ENCODE measurements around the gene IRAK2. TPM values are rescaled to one million over a fixed set of nuclear protein-coding genes. Genes with fewer than 3 reads are reported as not detected.

IRAK2 gene
- total RNA-seq, 4 donors from 2014 or later = 3.6 to 13.6 (median 7.4) TPM

DNA sequence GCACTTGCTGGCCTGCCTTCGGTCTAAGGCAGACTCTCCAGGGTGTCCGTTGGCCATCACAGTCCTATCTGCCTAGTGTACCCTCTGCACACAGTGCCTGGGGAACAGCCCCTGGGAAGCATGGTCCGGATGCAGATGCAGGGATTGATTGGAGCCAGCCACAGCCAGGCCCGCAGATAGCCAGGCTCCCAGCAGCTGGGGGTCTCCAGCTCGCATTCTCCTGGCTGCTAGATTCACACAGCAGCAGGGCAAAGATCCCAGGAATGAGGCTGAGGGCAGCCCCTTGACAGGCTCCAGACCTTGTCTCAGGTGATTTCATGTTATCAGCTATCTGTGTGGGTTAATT, 41.4 kb downstream of the IRAK2 start:
- Histone ChIP-seq H3K27me3 (no peaks in the 10 kb centered on the region), H3K4me1 (peaks cover 21% of the 10 kb centered on the region), H3K4me3 (no peak overlapping the region), H3K36me3 (peaks cover 3% of the 10 kb centered on the region), H3K9me3 (no peaks in the 10 kb centered on the region), H3K27ac (no peak overlapping the region)
- whole genome bisulfite sequencing = 86% methylated on average over 5 of the region's 5 CpGs
- no peak for TF ChIP-seq CTCF (IDR thresholded peaks at IDR 0.05)
- TF ChIP-seq POLR2AphosphoS5 (IDR thresholded peaks at IDR 0.05) = no peak
- TF ChIP-seq EP300 (IDR thresholded peaks at IDR 0.05) = no peak
- no peak for TF ChIP-seq POLR2A (IDR thresholded peaks at IDR 0.05)
- no peak for DNase-seq (ENCODE audit: low spot score in 2 of 2)

DNA sequence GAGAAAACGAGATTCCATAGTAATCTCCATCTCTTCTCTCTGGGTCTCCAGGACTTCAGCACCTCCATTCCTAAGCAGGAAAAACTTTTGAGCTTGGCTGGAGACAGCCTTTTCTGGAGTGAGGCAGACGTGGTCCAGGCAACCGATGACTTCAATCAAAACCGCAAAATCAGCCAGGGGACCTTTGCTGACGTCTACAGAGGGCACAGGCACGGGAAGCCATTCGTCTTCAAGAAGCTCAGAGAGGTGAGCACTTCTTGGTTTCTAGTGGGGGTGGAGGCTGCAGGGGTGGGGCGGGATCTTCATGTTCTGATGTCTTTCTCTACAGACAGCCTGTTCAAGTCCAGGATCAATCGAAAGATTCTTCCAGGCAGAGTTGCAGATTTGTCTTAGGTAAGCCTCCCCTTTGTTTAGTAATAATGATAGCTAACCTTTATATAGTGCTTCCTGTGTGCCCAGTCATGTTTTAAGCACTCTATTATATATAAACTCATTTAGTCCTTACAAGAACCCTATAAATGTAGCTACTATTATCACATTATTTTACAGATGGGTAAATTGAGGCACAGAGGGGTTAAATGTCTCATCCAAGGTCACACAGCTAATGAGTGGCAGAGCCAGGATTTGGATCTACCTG, 48.6 kb downstream of the IRAK2 start:
- H3K4me3 ChIP-seq = no peak overlapping the region
- no peaks in the 10 kb centered on the region for H3K9me3 ChIP-seq
- H3K36me3 ChIP-seq = peaks cover 5% of the 10 kb centered on the region
- DNase-seq (ENCODE audit: low spot score in 2 of 2) = no peak
- no peaks in the 10 kb centered on the region for H3K27me3 ChIP-seq
- no peak for TF ChIP-seq CTCF (IDR thresholded peaks at IDR 0.05)
- TF ChIP-seq POLR2A (IDR thresholded peaks at IDR 0.05) = no peak
- H3K27ac ChIP-seq = no peak overlapping the region
- 83% methylated on average over 9 of the region's 9 CpGs for WGBS
- no peaks in the 10 kb centered on the region for H3K4me1 ChIP-seq

- H3K4me1 ChIP-seq = no peaks in the 10 kb centered on the region
- 90% methylated on average over 6 of the region's 6 CpGs for WGBS
- no peaks in the 10 kb centered on the region for H3K9me3 ChIP-seq
- peaks cover 5% of the 10 kb centered on the region for H3K36me3 ChIP-seq
- no peaks in the 10 kb centered on the region for H3K27me3 ChIP-seq
- H3K27ac ChIP-seq = no peak overlapping the region
- TF ChIP-seq CTCF (IDR thresholded peaks at IDR 0.05) (no peak), EP300 (IDR thresholded peaks at IDR 0.05) (no peak), POLR2AphosphoS5 (IDR thresholded peaks at IDR 0.05) (no peak), POLR2A (IDR thresholded peaks at IDR 0.05) (no peak)
- DNase-seq (ENCODE audit: low spot score in 2 of 2) = no peak
- H3K4me3 ChIP-seq = no peak overlapping the region
Measured at GRCh38 chr3:10215578-10216368, 51.1 kb downstream of the IRAK2 start.

- Histone ChIP-seq H3K36me3 (peaks cover 5% of the 10 kb centered on the region), H3K27ac (no peak overlapping the region), H3K4me3 (no peak overlapping the region), H3K4me1 (no peaks in the 10 kb centered on the region), H3K27me3 (no peaks in the 10 kb centered on the region), H3K9me3 (no peaks in the 10 kb centered on the region)
- WGBS = 91% methylated on average over 3 of the region's 3 CpGs
- no peak for DNase-seq (ENCODE audit: low spot score in 2 of 2)
- TF ChIP-seq CTCF (IDR thresholded peaks at IDR 0.05) = no peak
- no peak for TF ChIP-seq POLR2AphosphoS5 (IDR thresholded peaks at IDR 0.05)
- no peak for TF ChIP-seq POLR2A (IDR thresholded peaks at IDR 0.05)
- no peak for TF ChIP-seq EP300 (IDR thresholded peaks at IDR 0.05)
Measured at GRCh38 chr3:10217359-10217758, 52.6 kb downstream of the IRAK2 start.

- H3K36me3 ChIP-seq = peaks cover 3% of the 10 kb centered on the region
- no peak for DNase-seq (ENCODE audit: low spot score in 2 of 2)
- no peaks in the 10 kb centered on the region for H3K27me3 ChIP-seq
- WGBS = 88% methylated on average over 9 of the region's 9 CpGs
- peaks cover under 1% of the 10 kb centered on the region for H3K4me1 ChIP-seq
- H3K4me3 ChIP-seq = no peak overlapping the region
- H3K27ac ChIP-seq = no peak overlapping the region
- TF ChIP-seq EP300 (IDR thresholded peaks at IDR 0.05) = no peak
- no peak for TF ChIP-seq POLR2A (IDR thresholded peaks at IDR 0.05)
- TF ChIP-seq POLR2AphosphoS5 (IDR thresholded peaks at IDR 0.05) = no peak
- TF ChIP-seq CTCF (IDR thresholded peaks at IDR 0.05) = no peak
- H3K9me3 ChIP-seq = no peaks in the 10 kb centered on the region
Measured at GRCh38 chr3:10219737-10220136, 55.0 kb downstream of the IRAK2 start.

Measured in suprapubic skin (tissue), 4 donors.